Measurements from ENCODE around the gene CCL1. TPM values are rescaled to one million over a fixed set of nuclear protein-coding genes. Genes with fewer than 3 reads are reported as not detected.

CCL1 gene
- polyA plus RNA-seq, 4 donors, result not detected

GRCh38 chr17:34361478-34362061 is 1.5 kb downstream of the CCL1 start:
- peak; percentile 46 to 75 (median 66) for DNase-seq (ENCODE audit: low read depth in 4 of 4, low spot score in 3 of 4)

GRCh38 chr17:34360601-34361270 is 2.3 kb downstream of the CCL1 start:
- no peak for DNase-seq (ENCODE audit: low read depth in 4 of 4, low spot score in 3 of 4)

DNA sequence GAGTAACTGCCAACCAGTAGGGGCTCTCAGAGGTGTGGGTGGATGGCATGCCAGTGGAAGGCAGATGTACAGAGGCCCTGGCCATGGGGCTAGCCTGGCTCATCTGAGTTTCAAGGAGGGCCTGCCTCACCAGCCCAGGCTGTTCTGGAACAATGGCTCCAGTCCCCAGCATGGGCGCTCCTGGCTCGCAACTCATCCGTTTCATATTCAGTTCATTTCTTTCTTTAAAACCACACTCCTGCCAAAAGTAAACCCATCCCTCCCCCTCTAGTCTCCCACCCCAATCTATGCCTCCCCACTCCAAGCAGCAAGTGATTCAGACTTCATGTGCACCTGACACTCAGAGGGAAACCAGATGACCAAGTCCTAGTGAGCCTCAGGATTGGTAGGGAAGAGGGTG is 4.4 kb downstream of the CCL1 start:
- no peak for DNase-seq (ENCODE audit: low read depth in 4 of 4, low spot score in 3 of 4)

DNA sequence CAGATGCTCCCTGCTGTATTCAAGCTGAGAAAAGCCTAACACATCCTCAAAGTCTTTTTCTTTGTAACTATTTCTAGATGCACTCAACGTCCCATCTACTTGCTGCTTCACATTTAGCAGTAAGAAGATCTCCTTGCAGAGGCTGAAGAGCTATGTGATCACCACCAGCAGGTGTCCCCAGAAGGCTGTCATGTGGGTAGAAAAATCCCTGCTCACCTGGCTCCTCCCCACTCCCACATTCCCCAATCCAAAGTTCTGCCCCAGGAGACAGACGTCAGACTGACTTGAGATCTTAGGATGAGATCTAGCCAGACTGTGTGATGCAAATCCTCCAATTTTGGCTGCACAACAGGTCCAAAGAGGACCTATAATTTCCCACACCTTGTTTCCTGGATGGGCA is 5.6 kb downstream of the CCL1 start:
- no peak for DNase-seq (ENCODE audit: low read depth in 4 of 4, low spot score in 3 of 4)

DNA sequence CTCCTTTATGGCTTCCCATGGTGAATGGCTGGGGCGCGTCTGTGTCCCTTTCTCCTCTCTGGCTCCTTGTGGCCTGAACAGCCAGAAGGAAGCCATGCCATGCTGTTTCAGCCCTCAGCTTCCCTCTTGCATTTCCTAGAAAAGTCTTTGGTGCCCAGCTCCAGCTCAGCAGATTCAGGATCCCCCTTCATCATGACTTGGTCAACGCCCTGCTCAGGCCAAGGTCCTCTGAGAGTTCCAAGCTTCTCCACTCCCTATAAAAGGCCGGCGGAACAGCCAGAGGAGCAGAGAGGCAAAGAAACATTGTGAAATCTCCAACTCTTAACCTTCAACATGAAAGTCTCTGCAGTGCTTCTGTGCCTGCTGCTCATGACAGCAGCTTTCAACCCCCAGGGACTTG is 6.8 kb downstream of the CCL1 start, which contains the start of gene CCL13:
TSS of gene CCL13 (plus strand) at position 287 of the 400 bp plus-strand sequence. CDS start at position 334, 47 bp downstream.
- DNase-seq (ENCODE audit: low read depth in 4 of 4, low spot score in 3 of 4), result no peak

GRCh38 chr17:34354637-34355036 is 8.4 kb downstream of the CCL1 start:
- DNase-seq (ENCODE audit: low read depth in 4 of 4, low spot score in 3 of 4), result no peak

- no peak for DNase-seq (ENCODE audit: low read depth in 4 of 4, low spot score in 3 of 4)
Observed at GRCh38 chr17:34352191-34352590, 10.8 kb downstream of the CCL1 start.

DNA sequence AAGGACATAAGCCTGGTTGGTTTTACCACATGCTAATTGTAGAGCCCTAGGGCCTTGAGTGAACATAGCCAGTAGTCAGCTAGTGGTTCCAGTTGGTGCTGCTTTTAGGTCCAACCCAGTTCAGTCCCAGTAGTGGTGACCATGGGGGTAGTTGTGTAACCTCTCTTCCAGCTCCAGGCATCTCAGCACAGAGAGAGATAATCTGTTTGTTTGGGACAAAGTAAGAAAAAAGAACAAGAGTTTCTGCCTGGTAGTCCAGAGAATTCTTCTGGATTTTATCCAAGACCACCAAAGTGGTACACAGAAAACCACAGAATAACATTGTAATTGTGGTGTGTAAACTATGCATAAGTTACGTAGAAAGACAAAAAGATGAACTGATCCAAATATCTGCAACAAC is 11.9 kb downstream of the CCL1 start:
- DNase-seq (ENCODE audit: low read depth in 4 of 4, low spot score in 3 of 4), result no peak

- no peak for DNase-seq (ENCODE audit: low read depth in 4 of 4, low spot score in 3 of 4)
Observed at GRCh38 chr17:34349751-34350150, 13.3 kb downstream of the CCL1 start.

DNA sequence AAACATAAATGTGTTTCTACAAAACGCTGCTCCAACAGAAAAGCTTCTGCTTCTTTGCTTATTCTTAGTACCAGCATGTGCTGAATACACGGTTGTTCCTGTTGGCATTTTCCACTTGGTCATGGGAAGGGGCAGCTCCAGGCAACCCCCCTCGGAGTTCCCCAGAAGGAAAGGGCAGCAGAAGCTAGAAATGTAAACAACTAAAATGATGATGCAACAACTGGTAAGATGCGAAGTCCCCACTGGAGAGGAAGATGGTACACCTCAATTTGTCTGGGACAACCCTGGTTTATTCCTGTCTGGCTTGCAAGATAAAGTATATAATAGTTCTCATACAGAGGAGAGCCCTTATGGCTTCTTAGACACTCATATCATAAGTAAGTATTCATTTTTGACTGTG is 16.0 kb downstream of the CCL1 start:
- DNase-seq (ENCODE audit: low read depth in 4 of 4, low spot score in 3 of 4), result no peak

DNA sequence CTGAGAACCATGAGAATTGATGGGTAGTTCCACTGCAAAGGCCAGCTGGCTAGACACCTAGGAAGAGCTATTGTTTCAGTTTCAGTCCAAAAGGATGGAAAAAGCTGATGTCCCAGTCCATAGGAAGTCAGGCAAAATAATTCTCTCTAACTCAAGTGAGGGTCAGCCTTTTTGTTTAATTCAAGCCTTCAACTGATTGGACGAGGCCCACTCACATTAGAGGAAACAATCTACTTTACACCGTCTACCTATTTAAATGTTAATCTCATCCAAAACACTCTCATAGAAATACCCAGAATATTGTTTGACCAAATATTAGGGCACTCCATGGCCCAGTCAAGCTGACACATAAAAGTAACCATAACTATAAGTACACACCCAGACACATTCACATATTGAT is 21.1 kb downstream of the CCL1 start:
- no peak for DNase-seq (ENCODE audit: low read depth in 4 of 4, low spot score in 3 of 4)

DNA sequence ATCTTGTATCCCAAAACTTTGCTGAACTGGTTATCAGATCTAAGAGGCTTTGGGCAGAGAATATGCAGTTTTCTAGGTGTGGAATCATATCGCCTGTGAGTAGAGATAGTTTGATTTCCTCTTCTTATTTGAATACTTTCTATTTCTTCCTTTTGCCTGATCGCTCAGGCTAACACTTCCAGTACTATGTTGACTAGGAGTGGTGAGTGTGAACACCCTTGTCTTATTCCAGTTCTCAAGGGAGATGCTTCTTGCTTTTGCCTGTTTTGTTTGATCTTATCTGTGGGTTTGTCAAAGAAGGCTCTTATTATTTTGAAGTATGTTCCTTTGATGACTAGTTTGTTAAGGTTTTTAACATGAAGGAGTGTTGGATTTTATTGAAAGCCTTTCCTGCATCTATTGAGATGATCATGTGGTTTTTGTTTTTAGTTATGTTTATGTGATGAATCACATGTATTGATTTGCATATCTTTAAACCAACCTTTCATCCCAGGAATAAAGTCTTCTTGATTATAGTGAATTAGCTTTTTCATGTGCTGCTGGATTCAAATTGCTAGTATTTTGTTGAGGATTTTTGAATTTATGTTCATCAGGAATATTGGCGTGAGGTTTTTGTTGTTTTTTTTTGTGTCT is 23.8 kb downstream of the CCL1 start:
- DNase-seq (ENCODE audit: low read depth in 4 of 4, low spot score in 3 of 4), result no peak

GRCh38 chr17:34337701-34338100 is 25.3 kb downstream of the CCL1 start:
- no peak for DNase-seq (ENCODE audit: low read depth in 4 of 4, low spot score in 3 of 4)

GRCh38 chr17:34327580-34327979 is 35.5 kb downstream of the CCL1 start:
- peak in 1 of 4 donors; percentile 10 for DNase-seq (ENCODE audit: low read depth in 4 of 4, low spot score in 3 of 4)

- no peak for DNase-seq (ENCODE audit: low read depth in 4 of 4, low spot score in 3 of 4)
Observed at GRCh38 chr17:34321964-34322363, 41.1 kb downstream of the CCL1 start.

DNA sequence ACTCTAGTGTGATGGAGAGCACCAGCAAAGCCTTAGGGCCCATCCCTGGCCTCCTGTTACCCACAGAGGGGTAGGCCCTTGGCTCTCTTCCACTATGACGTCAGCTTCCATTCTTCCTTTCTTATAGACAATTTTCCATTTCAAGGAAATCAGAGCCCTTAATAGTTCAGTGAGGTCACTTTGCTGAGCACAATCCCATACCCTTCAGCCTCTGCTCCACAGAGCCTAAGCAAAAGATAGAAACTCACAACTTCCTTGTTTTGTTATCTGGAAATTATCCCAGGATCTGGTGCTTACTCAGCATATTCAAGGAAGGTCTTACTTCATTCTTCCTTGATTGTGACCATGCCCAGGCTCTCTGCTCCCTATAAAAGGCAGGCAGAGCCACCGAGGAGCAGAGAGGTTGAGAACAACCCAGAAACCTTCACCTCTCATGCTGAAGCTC is 44.0 kb downstream of the CCL1 start, which contains the start of gene CCL8:
TSS of gene CCL8 (plus strand) at position 397 of the 445 bp plus-strand sequence. CDS start 67 bp downstream, outside the sequence.
- DNase-seq (ENCODE audit: low read depth in 4 of 4, low spot score in 3 of 4), result no peak

DNA sequence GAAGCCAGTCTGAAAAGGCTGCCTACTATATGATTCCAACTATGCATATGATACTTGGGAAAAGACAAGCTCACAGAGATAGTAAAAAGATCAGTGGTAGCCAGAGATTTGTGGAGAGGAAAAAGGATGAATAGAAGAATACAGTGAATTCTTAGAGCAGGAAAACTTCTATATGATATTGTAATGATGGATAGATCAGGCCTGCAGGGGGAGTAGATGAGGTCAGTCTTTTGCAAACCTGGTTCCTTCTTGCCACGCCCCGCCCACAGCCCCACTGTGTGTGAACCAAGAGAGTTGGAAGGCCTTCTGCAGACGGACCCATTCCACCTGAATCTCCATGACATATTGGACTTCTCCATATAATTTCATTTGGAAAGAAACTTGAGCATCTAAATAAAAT is 44.6 kb downstream of the CCL1 start:
- no peak for DNase-seq (ENCODE audit: low read depth in 4 of 4, low spot score in 3 of 4)

GRCh38 chr17:34314279-34314678 is 48.8 kb downstream of the CCL1 start:
- DNase-seq (ENCODE audit: low read depth in 4 of 4, low spot score in 3 of 4), result no peak

GRCh38 chr17:34313164-34313563 is 49.9 kb downstream of the CCL1 start:
- no peak for DNase-seq (ENCODE audit: low read depth in 4 of 4, low spot score in 3 of 4)

DNA sequence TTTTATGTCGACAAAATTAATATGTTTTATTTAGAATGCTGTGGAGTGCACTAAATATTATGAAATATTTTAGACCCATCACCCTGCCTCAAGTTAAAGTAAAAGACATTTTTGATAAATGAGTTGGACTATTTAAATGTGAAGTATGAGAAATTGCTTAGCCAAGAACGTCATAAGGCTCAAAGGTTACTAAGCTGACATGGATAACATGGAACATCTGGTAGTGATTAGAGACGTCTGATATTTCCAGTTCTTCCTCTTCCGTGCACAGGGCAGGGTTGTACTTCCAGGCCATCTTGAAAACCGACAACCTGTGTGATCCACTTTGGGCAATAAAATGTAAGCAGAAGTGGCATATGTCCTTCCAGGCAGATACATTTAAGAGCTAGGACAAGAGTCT is 51.0 kb downstream of the CCL1 start:
- peak in 2 of 4 donors; percentile 43 to 44 for DNase-seq (ENCODE audit: low read depth in 4 of 4, low spot score in 3 of 4)

- DNase-seq (ENCODE audit: low read depth in 4 of 4, low spot score in 3 of 4), result no peak
Observed at GRCh38 chr17:34311291-34311690, 51.7 kb downstream of the CCL1 start.

All from left renal pelvis (tissue), 4 donors.